Astrocyte (in vitro differentiated cells and primary cell): ENCODE measurements around the gene ACY1. TPM values are rescaled to one million over a fixed set of nuclear protein-coding genes. Genes with fewer than 3 reads are reported as not detected.

ENCODE experiments used
- DNase-seq: peaks from one replicate; pipeline ENCODE4 v3.0.0-alpha.2; 2010; ENCODE audit warnings: low read depth
- FAIRE-seq: peaks from 2 replicates; lab custom pipeline; 2011; peaks lifted over from hg19 to GRCh38; lab: Jason Lieb, UNC
- H2AFZ ChIP-seq: 2 replicates; pipeline ENCODE4 v1.6.0; 2012; ENCODE audit warnings: low read depth, low read length, inconsistent platforms
- H3K27ac ChIP-seq: 2 replicates; pipeline ENCODE4 v1.5.1; 2011; ENCODE audit warnings: low read depth, low read length, inconsistent platforms
- H3K27me3 ChIP-seq: 2 replicates; pipeline ENCODE4 v1.6.0; 2011; ENCODE audit warnings: low read length, inconsistent platforms; ENCODE audit not compliant: insufficient read depth
- H3K36me3 ChIP-seq: 2 replicates; pipeline ENCODE4 v1.5.1; 2011; ENCODE audit warnings: low read length, inconsistent platforms; ENCODE audit not compliant: insufficient read depth
- H3K4me1 ChIP-seq: 2 replicates; pipeline ENCODE4 v1.5.1; 2011; ENCODE audit warnings: low read length, inconsistent platforms; ENCODE audit not compliant: insufficient read depth
- H3K4me2 ChIP-seq: 2 replicates; pipeline ENCODE4 v1.6.0; 2012; ENCODE audit warnings: low read length, inconsistent platforms
- H3K4me3 ChIP-seq: 2 replicates; pipeline ENCODE4 v1.5.1; 2011; ENCODE audit warnings: low read depth, mild to moderate bottlenecking, low read length, inconsistent platforms; ENCODE audit not compliant: insufficient read depth
- H3K79me2 ChIP-seq: 2 replicates; pipeline ENCODE4 v1.6.0; 2012; ENCODE audit warnings: mild to moderate bottlenecking, low read length, inconsistent platforms; ENCODE audit not compliant: insufficient read depth
- H3K9ac ChIP-seq: 2 replicates; pipeline ENCODE4 v1.6.0; 2012; ENCODE audit warnings: mild to moderate bottlenecking, low read length, inconsistent platforms
- H3K9me3 ChIP-seq: 2 replicates; pipeline ENCODE4 v1.5.1; 2012; ENCODE audit warnings: low read depth, mild to moderate bottlenecking, low read length, inconsistent platforms; ENCODE audit not compliant: insufficient read depth
- H4K20me1 ChIP-seq: 2 replicates; pipeline ENCODE4 v1.6.0; 2012; ENCODE audit warnings: low read length, inconsistent platforms; ENCODE audit not compliant: insufficient read depth
- H3K27ac Mint-ChIP-seq: one replicate; pipeline ENCODE4 v1.8.0; 2021; ENCODE audit warnings: mild to moderate bottlenecking, mixed read lengths; ENCODE audit not compliant: unreplicated experiment
- H3K27me3 Mint-ChIP-seq: one replicate; pipeline ENCODE4 v1.8.0; 2021; ENCODE audit warnings: low read depth, mixed read lengths; ENCODE audit not compliant: unreplicated experiment
- H3K36me3 Mint-ChIP-seq: one replicate; pipeline ENCODE4 v1.8.0; 2021; ENCODE audit warnings: low read depth, mixed read lengths; ENCODE audit not compliant: unreplicated experiment
- H3K4me1 Mint-ChIP-seq: one replicate; pipeline ENCODE4 v1.8.0; 2021; ENCODE audit warnings: low read depth, mixed read lengths; ENCODE audit not compliant: unreplicated experiment
- H3K4me3 Mint-ChIP-seq: one replicate; pipeline ENCODE4 v1.8.0; 2021; ENCODE audit warnings: mild to moderate bottlenecking, moderate library complexity, mixed read lengths; ENCODE audit not compliant: unreplicated experiment
- H3K9me3 Mint-ChIP-seq: one replicate; pipeline ENCODE4 v1.8.0; 2021; ENCODE audit warnings: mild to moderate bottlenecking, mixed read lengths; ENCODE audit not compliant: unreplicated experiment
- CTCF ChIP-seq: IDR thresholded peaks from 2 replicates; pipeline ENCODE4 v1.5.1; 2011; ENCODE audit warnings: low read depth, mild to moderate bottlenecking, inconsistent platforms, low read length, moderate library complexity; ENCODE audit not compliant: insufficient read depth
- EZH2 ChIP-seq: IDR thresholded peaks from 2 replicates; pipeline ENCODE4 v1.6.1; 2012; ENCODE audit warnings: mild to moderate bottlenecking, low read length, inconsistent platforms; ENCODE audit not compliant: insufficient read depth
- total RNA-seq: library from RNA; stranded (reverse); gene quantifications from 2 replicates; pipeline ENCODE4 v1.2.1, GENCODE V29; 2021

The ACY1 gene
- total RNA-seq, 1 donor from 2014 or later: 16.4 TPM

GRCh38 chr3:51974963-51975851 is 8.1 kb upstream of the ACY1 start, which contains the start of gene ABHD14A:
ABHD14A (plus strand) TSS chr3:51975064; CDS start chr3:51975136, 72 bp downstream.
- peak within 1 kb of the TSS; percentile 62 for H3K27ac Mint-ChIP-seq
- H3K36me3 Mint-ChIP-seq: peaks cover 2% of the 10 kb centered on the region
- no peak for FAIRE-seq

GRCh38 chr3:51975852-51976549 is 7.3 kb upstream of the ACY1 start:
- H3K36me3 Mint-ChIP-seq: no peaks in the 10 kb centered on the region
- DNase-seq: peak; percentile 56
- Histone ChIP-seq H3K36me3 (no peaks in the 10 kb centered on the region), H3K4me2 (peak overlapping the region; percentile 93), H2AFZ (peak overlapping the region; percentile 98), H3K4me1 (peaks cover 23% of the 10 kb centered on the region), H3K9me3 (no peaks in the 10 kb centered on the region), H3K27ac (no peak overlapping the region), H3K4me3 (peak overlapping the region; percentile 63), H3K27me3 (no peaks in the 10 kb centered on the region), H3K79me2 (peaks cover 11% of the 10 kb centered on the region), H4K20me1 (peaks cover 3% of the 10 kb centered on the region), H3K9ac (no peak overlapping the region)
- peaks cover 3% of the 10 kb centered on the region for H3K4me1 Mint-ChIP-seq
- H3K27ac Mint-ChIP-seq: no peak overlapping the region
- H3K9me3 Mint-ChIP-seq: no peaks in the 10 kb centered on the region
- TF ChIP-seq CTCF (no peak), EZH2 (no peak)
- FAIRE-seq: no peak
- H3K27me3 Mint-ChIP-seq: no peaks in the 10 kb centered on the region
- peak overlapping the region; percentile 83 for H3K4me3 Mint-ChIP-seq

More at GRCh38 chr3:51974963-51975851, 8.1 kb upstream of the ACY1 start, which contains the start of gene ABHD14A:
- Mint-ChIP-seq H3K4me3 (peak within 1 kb of the TSS; percentile 88), H3K4me1 (peaks cover 3% of the 10 kb centered on the region), H3K27me3 (no peaks in the 10 kb centered on the region), H3K9me3 (no peaks in the 10 kb centered on the region)
- Histone ChIP-seq H3K4me3 (peak within 1 kb of the TSS; percentile 82), H3K9me3 (no peaks in the 10 kb centered on the region), H3K27ac (peak within 1 kb of the TSS; percentile 48), H3K36me3 (no peaks in the 10 kb centered on the region), H3K4me2 (peak within 1 kb of the TSS; percentile 93), H3K9ac (peak within 1 kb of the TSS; percentile 88), H3K79me2 (peaks cover 5% of the 10 kb centered on the region), H4K20me1 (peaks cover 4% of the 10 kb centered on the region), H2AFZ (peak within 1 kb of the TSS; percentile 98), H3K27me3 (no peaks in the 10 kb centered on the region), H3K4me1 (peaks cover 23% of the 10 kb centered on the region)
- DNase-seq: peak; percentile 36
- no peak for TF ChIP-seq CTCF
- no peak for TF ChIP-seq EZH2
